HepG2 (cell line): ENCODE measurements around the gene PNN. TPM values are rescaled to one million over a fixed set of nuclear protein-coding genes. Genes with fewer than 3 reads are reported as not detected.
A peak's percentile ranks its signal among the peaks of the same experiment; 100 is the strongest.
"Not testable (repeated sequence)": the region's sequence is repeated elsewhere in the genome, so short reads cannot be mapped to it uniquely, and the experiment has no call there.

ENCODE experiments used
- ATAC-seq: fragments of 200-7000 bp; cut with Tn5 transposase; 3 replicates; pipeline ENCODE4 v1.9.1; 2020; ENCODE audit warnings: mild to moderate bottlenecking, moderate library complexity
- BruUV-seq: library from RNA; stranded (reverse); fragments of 400-500 nt; replicated peaks from 2 replicates; lab custom pipeline; 2021; lab: Mats Ljungman, UMichigan
- CTCF ChIA-PET: fragments of 300-600 bp; formaldehyde crosslinking; extraction: SDS; loops from one replicate; lab custom pipeline; 2021; ENCODE audit warnings: low total read pairs, inconsistent platforms, low intra/inter-chr PET ratio; lab: Yijun Ruan, JAX
- POLR2A ChIA-PET: fragments of 350-600 bp; sonication (Branson Sonifier 250); formaldehyde crosslinking; loops from one replicate; lab custom pipeline; 2020; ENCODE audit warnings: antibody characterized with exemption, inconsistent platforms; lab: Yijun Ruan, JAX
- DNase-seq: peaks from one replicate; pipeline ENCODE4 v3.0.0-alpha.2; 2015; ENCODE audit warnings: low spot score
- FAIRE-seq: peaks from 3 replicates; lab custom pipeline; 2011; peaks lifted over from hg19 to GRCh38; lab: Jason Lieb, UNC
- H2AFZ ChIP-seq: one replicate; pipeline ENCODE4 v1.6.1; 2011; ENCODE audit warnings: low read length, inconsistent platforms
- H3K27ac ChIP-seq: fragments of 300-600 bp; 3 replicates; pipeline ENCODE4 v1.8.0; 2011; ENCODE audit warnings: mixed run types, mild to moderate bottlenecking, mixed read lengths, low read length, inconsistent platforms; ENCODE audit not compliant: insufficient read depth; ENCODE audit errors: extremely low read length
- H3K27me3 ChIP-seq, 2 experiments: fragments of 200-600 bp in 1 of 2; 2 replicates in 1 of 2; 3 replicates in 1 of 2; pipeline versions ENCODE4 v1.6.0 to v1.8.0; 2011; ENCODE audit warnings: low read length in 2 of 2, mild to moderate bottlenecking in 2 of 2, moderate library complexity in 2 of 2, inconsistent platforms in 1 of 2; ENCODE audit not compliant: insufficient read depth in 2 of 2, control insufficient read depth in 1 of 2
- H3K36me3 ChIP-seq, 2 experiments: fragments of 200-600 bp in 1 of 2; replicated peaks in 1 of 2; 2 replicates in 1 of 2; 3 replicates in 1 of 2; pipeline versions ENCODE4 v1.5.1 to v1.8.0; 2011; ENCODE audit warnings: low read length in 2 of 2, inconsistent platforms in 1 of 2; ENCODE audit not compliant: insufficient read depth in 2 of 2, control insufficient read depth in 1 of 2
- H3K4me1 ChIP-seq: 2 replicates; pipeline ENCODE4 v1.5.1; 2012; ENCODE audit warnings: low read length, inconsistent platforms; ENCODE audit not compliant: insufficient read depth
- H3K4me2 ChIP-seq: 2 replicates; pipeline ENCODE4 v1.6.0; 2011; ENCODE audit warnings: low read depth, low read length, inconsistent platforms
- H3K4me3 ChIP-seq, 3 experiments: fragments of 200-600 bp in 1 of 3; sonication (generic), shearing (Covaris generic) in 1 of 3; replicated peaks in 1 of 3; 2 replicates each; pipeline ENCODE4 v1.5.1; 2011 to 2016; ENCODE audit warnings: low read length in 3 of 3, inconsistent platforms in 2 of 3, low read depth in 2 of 3, mild to moderate bottlenecking in 2 of 3, control low read depth in 1 of 3, mixed read lengths in 1 of 3; ENCODE audit not compliant: insufficient read depth in 1 of 3
- H3K79me2 ChIP-seq: one replicate; pipeline ENCODE4 v1.6.1; 2011; ENCODE audit warnings: low read length, inconsistent platforms; ENCODE audit not compliant: insufficient read depth
- H3K9ac ChIP-seq: 2 replicates; pipeline ENCODE4 v1.6.0; 2011; ENCODE audit warnings: mild to moderate bottlenecking, low read depth, low read length, inconsistent platforms; ENCODE audit not compliant: insufficient read depth
- H3K9me3 ChIP-seq: 2 replicates; pipeline ENCODE4 v1.5.1; 2012; ENCODE audit warnings: mild to moderate bottlenecking, low read length
- H4K20me1 ChIP-seq: 2 replicates; pipeline ENCODE4 v1.6.0; 2011; ENCODE audit warnings: inconsistent platforms, mild to moderate bottlenecking, low read length, moderate library complexity; ENCODE audit not compliant: insufficient read depth
- CEBPB ChIP-seq: IDR thresholded peaks from 2 replicates; pipeline ENCODE4 v1.6.1; 2011; ENCODE audit warnings: low read depth, low read length, improper control_type of control experiment, borderline replicate concordance
- CEBPG ChIP-seq: IDR thresholded peaks from 2 replicates; pipeline ENCODE4 v1.6.1; 2016
- POLR2G ChIP-seq: fragments of 200-400 bp; formaldehyde crosslinking; IDR thresholded peaks from 2 replicates; pipeline ENCODE4 v1.6.1; 2018; ENCODE audit warnings: mild to moderate bottlenecking, low read depth, low read length, moderate library complexity
- ZNF121 ChIP-seq: sonication (generic); formaldehyde crosslinking; IDR thresholded peaks from 2 replicates; pipeline ENCODE4 v1.5.0; 2020; ENCODE audit warnings: mild to moderate bottlenecking, missing genetic modification reagents
- WGBS: methylation state at CpG from one replicate; pipeline ENCODE4 v1.1.6; 2017; ENCODE audit warnings: low lambda C conversion rate; 5-methylcytosine and 5-hydroxymethylcytosine counted together
- in situ Hi-C: cut with HindIII; loops from 2 replicates; pipeline ENCODE4 v1.10.0; 2017; ENCODE audit warnings: low pct_unique_long_range_greater_than_20kb; ENCODE audit not compliant: extremely low pct_ligation_motif_present
- intact Hi-C: fragments of 100-400 bp; cut with micrococcal nuclease; formaldehyde crosslinking; loops from one replicate; pipeline ENCODE4 v1.10.0; 2022; ENCODE audit not compliant: unreplicated experiment
- polyA plus RNA-seq, 8 experiments: library from polyadenylated mRNA; depleted of rRNA in 3 of 8; stranded (reverse) in 7 of 8; unstranded in 1 of 8; fragments of >200 nt; fragmentation: Illumina TruSeq in 4 of 8; extraction: Trizol in 4 of 8; gene quantifications; 2 replicates each; pipeline versions ENCODE4 v1.2.1 to v1.2.3, GENCODE V29; 2011 to 2016; ENCODE audit warnings: low read depth in 4 of 8, missing spikeins in 1 of 8, mixed read lengths in 1 of 8; ENCODE audit not compliant: insufficient read depth in 1 of 8
- total RNA-seq, 5 experiments: library from RNA; depleted of rRNA; stranded (reverse); fragments of >200 nt; fragmentation: Illumina TruSeq; extraction: Trizol; gene quantifications; 2 replicates each; pipeline ENCODE4 v1.2.3, GENCODE V29; 2016; ENCODE audit warnings: low read depth in 1 of 5
- TF ChIP-seq, protein P1 (sequence below): sonication (generic); formaldehyde crosslinking; IDR thresholded peaks from 2 replicates; pipeline ENCODE4 v1.5.0; 2020; ENCODE audit warnings: mild to moderate bottlenecking, missing genetic modification reagents
- TF ChIP-seq, protein P2 (sequence below): sonication (generic); formaldehyde crosslinking; IDR thresholded peaks from 2 replicates; pipeline ENCODE4 v1.8.0; 2022; ENCODE audit warnings: mild to moderate bottlenecking, missing genetic modification reagents; ENCODE audit not compliant: insufficient replicate concordance

PNN gene
- total and polyA plus RNA-seq, 2 of the 13 experiments (the other 11 are each of a cell fraction or from before 2014, with no cell fraction given): 58.0 to 214 TPM

DNA sequence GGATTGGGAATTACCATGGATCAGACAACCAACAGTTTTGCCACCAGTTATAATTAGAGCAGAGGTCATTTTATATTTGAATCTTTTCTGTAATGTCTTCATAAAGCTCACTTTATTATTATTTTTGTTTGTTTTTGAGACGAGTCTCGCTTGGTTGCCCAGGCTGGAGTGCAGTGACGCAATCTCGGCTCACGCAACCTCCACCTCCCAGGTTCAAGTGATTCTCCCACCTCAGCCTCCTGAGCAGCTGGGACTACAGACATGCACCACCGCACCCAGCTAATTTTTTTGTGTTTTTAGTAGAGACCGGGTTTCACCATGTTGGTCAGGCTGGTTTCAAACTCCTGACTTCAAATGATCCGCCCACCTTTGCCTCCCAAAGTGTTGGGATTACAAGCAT lies 37.2 kb upstream of the PNN start:
- POLR2A ChIA-PET: interaction anchor here (4.3 kb wide), 1 partner anchor 33 kb away, joined by 26 read pairs; the partner anchor contains the start of gene TRAPPC6B
- H3K79me2 ChIP-seq, H3K4me3 ChIP-seq, H4K20me1 ChIP-seq, FAIRE-seq, H3K4me1 ChIP-seq, H3K9ac ChIP-seq, H2AFZ ChIP-seq, in situ Hi-C loops, H3K27ac ChIP-seq, H3K4me2 ChIP-seq, ATAC-seq, intact Hi-C loops, DNase-seq, CTCF ChIA-PET, H3K27me3 ChIP-seq, H3K9me3 ChIP-seq, BruUV-seq: not testable (repeated sequence)
- peaks cover 12 to 51% of the 10 kb centered on the region in 2 experiments for H3K36me3 ChIP-seq
- 97% methylated on average over 8 of the region's 8 CpGs for WGBS
- peak; percentile 45; the same call in 1 of the 2 replicates for TF ChIP-seq CEBPB
- 0 out of 2 replicates have a peak, but pooled peaks have one; percentile 33 for TF ChIP-seq ZNF121 (CRISPR knock-in tag)
- 0 out of 2 replicates have a peak, but pooled peaks have one; percentile 0 for TF ChIP-seq POLR2G
- TF ChIP-seq, protein P1, sequence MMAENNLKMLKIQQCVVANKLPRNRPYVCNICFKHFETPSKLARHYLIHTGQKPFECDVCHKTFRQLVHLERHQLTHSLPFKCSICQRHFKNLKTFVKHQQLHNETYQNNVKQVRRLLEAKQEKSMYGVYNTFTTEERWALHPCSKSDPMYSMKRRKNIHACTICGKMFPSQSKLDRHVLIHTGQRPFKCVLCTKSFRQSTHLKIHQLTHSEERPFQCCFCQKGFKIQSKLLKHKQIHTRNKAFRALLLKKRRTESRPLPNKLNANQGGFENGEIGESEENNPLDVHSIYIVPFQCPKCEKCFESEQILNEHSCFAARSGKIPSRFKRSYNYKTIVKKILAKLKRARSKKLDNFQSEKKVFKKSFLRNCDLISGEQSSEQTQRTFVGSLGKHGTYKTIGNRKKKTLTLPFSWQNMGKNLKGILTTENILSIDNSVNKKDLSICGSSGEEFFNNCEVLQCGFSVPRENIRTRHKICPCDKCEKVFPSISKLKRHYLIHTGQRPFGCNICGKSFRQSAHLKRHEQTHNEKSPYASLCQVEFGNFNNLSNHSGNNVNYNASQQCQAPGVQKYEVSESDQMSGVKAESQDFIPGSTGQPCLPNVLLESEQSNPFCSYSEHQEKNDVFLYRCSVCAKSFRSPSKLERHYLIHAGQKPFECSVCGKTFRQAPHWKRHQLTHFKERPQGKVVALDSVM (CRISPR knock-in tag): peak; percentile 71
- TF ChIP-seq CEBPG (CRISPR knock-in tag): 0 out of 2 replicates have a peak, but pooled peaks have one; percentile 36
- TF ChIP-seq, protein P2, sequence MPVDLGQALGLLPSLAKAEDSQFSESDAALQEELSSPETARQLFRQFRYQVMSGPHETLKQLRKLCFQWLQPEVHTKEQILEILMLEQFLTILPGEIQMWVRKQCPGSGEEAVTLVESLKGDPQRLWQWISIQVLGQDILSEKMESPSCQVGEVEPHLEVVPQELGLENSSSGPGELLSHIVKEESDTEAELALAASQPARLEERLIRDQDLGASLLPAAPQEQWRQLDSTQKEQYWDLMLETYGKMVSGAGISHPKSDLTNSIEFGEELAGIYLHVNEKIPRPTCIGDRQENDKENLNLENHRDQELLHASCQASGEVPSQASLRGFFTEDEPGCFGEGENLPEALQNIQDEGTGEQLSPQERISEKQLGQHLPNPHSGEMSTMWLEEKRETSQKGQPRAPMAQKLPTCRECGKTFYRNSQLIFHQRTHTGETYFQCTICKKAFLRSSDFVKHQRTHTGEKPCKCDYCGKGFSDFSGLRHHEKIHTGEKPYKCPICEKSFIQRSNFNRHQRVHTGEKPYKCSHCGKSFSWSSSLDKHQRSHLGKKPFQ: peak; percentile 25
